ENCODE results near the gene ZNF575.

DNA sequence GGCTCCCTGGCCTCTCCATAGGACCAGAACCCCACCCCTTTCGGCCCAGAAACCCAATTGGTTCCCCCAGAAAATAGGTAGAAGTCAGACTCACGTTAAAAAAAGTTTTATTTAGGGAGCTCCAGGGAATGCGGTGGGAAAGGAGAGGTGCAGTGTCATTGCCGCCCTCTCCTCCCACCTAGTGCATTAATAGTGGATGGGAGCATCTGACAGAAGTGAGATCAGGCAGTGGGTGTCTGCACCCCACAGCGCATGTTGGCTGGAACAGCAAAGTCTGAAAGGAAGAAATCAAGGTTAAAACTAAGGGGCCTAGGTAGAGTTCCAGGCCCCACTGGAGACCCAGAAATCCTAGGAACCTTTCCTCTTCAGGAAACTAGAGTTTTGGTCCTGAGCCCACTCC, 26.4 kb upstream of the ZNF575 start:
- TF ChIP-seq CTCF (conservative IDR thresholded peaks at IDR 0.05) (no peak), ZFX (IDR thresholded peaks at IDR 0.05) (no peak)

All from C4-2B (cell line).